Kidney tubule cell (primary cell): ENCODE measurements around the gene ZNF692.

Source experiments
- DNase-seq: peaks from one replicate; pipeline ENCODE4 v3.0.0-alpha.2; 2018; ENCODE audit warnings: low spot score

Gene ZNF692

GRCh38 chr1:248873993-248874533 is 15.2 kb upstream of the ZNF692 start:
- DNase-seq: peak; percentile 92

GRCh38 chr1:248873409-248873992 is 14.6 kb upstream of the ZNF692 start:
- peak; percentile 96 for DNase-seq

- peak; percentile 82 for DNase-seq
These were observed 14.0 kb upstream of the ZNF692 start for GRCh38 chr1:248872752-248873408.

- DNase-seq: no peak
These were observed 13.0 kb upstream of the ZNF692 start for GRCh38 chr1:248871837-248872401.

GRCh38 chr1:248862998-248863881 is 4.4 kb upstream of the ZNF692 start:
- DNase-seq: peak; percentile 71

- no peak for DNase-seq
These were observed 3.8 kb upstream of the ZNF692 start for GRCh38 chr1:248862695-248862997.

- DNase-seq: peak; percentile 83
These were observed 2.7 kb upstream of the ZNF692 start for GRCh38 chr1:248861616-248862015.

GRCh38 chr1:248860007-248860406 is 1.1 kb upstream of the ZNF692 start:
- no peak for DNase-seq

- DNase-seq: peak; percentile 78
These were observed 592 bp downstream of the ZNF692 start for GRCh38 chr1:248858096-248858890.

- no peak for DNase-seq
These were observed 1.2 kb downstream of the ZNF692 start for GRCh38 chr1:248857749-248858095.

- no peak for DNase-seq
These were observed 1.7 kb downstream of the ZNF692 start for GRCh38 chr1:248857201-248857600.

- DNase-seq: no peak
These were observed 2.7 kb downstream of the ZNF692 start for GRCh38 chr1:248856176-248856575.

GRCh38 chr1:248855580-248855979 is 3.3 kb downstream of the ZNF692 start:
- DNase-seq: no peak

GRCh38 chr1:248853663-248854375 is 5.1 kb downstream of the ZNF692 start:
- no peak for DNase-seq

GRCh38 chr1:248852481-248853405 is 6.1 kb downstream of the ZNF692 start:
- no peak for DNase-seq

- DNase-seq: no peak
These were observed 7.5 kb downstream of the ZNF692 start for GRCh38 chr1:248851390-248851789.

- DNase-seq: no peak
These were observed 8.2 kb downstream of the ZNF692 start for GRCh38 chr1:248850536-248851251.

- DNase-seq: no peak
These were observed 8.8 kb downstream of the ZNF692 start for GRCh38 chr1:248850124-248850523.

- DNase-seq: no peak
These were observed 9.2 kb downstream of the ZNF692 start for GRCh38 chr1:248849637-248850036.
